ENCODE results near the gene GLI3. TPM values are rescaled to one million over a fixed set of nuclear protein-coding genes. Genes with fewer than 3 reads are reported as not detected.

Gene GLI3
- total and polyA plus RNA-seq, 2 of the 8 experiments (the other 6 are each of a cell fraction or from before 2014, with no cell fraction given): 8.0 to 31.1 TPM

GRCh38 chr7:41965951-41966505 lies 271.0 kb downstream of the GLI3 start:
- Histone ChIP-seq H4K91ac (replicated peaks; ENCODE audit: insufficient read length, low read length) (no peak overlapping the region), H3K79me2 (ENCODE audit: control insufficient read depth in 1 of 2, insufficient read depth in 2 of 2, low read length in 2 of 2) (no peaks in the 10 kb centered on the region), H2BK120ac (replicated peaks; ENCODE audit: low read depth, low read length) (no peak overlapping the region), H3K18ac (ENCODE audit: extremely low read depth, low read length) (no peak overlapping the region), H2BK15ac (ENCODE audit: low read length) (no peak overlapping the region), H3K9me3 (ENCODE audit: insufficient read depth in 2 of 2, low read depth in 1 of 2, low read length in 1 of 2) (no peaks in the 10 kb centered on the region), H3K4ac (replicated peaks; ENCODE audit: insufficient read length, low read depth, low read length) (no peak overlapping the region), H4K5ac (ENCODE audit: insufficient read length, low read depth, low read length) (no peak overlapping the region), H3K36me3 (ENCODE audit: control insufficient read depth in 2 of 4, insufficient read depth in 4 of 4, low read length in 3 of 4) (peaks cover 8 to 17% (median 12%) of the 10 kb centered on the region in 4 experiments; a peak in 5 of 8 replicates), H3K23me2 (ENCODE audit: low read depth, low read length) (no peaks in the 10 kb centered on the region), H3K9ac (replicated peaks in 1 of 4; ENCODE audit: extremely low read depth in 1 of 4, low read depth in 3 of 4, low read length in 3 of 4) (no peak overlapping the region), H3K23ac (ENCODE audit: insufficient read length) (no peak overlapping the region), H4K8ac (ENCODE audit: extremely low read depth, insufficient read depth, low read length) (no peak overlapping the region), H3K4me2 (ENCODE audit: insufficient read depth in 1 of 2, low read depth in 2 of 2, low read length in 2 of 2) (no peak overlapping the region), H3K79me1 (ENCODE audit: low read depth, low read length) (no peaks in the 10 kb centered on the region), H3K4me3 (ENCODE audit: extremely low read depth in 1 of 4, insufficient read depth in 2 of 4, low read depth in 3 of 4, low read length in 4 of 4) (no peak overlapping the region), H2AK5ac (ENCODE audit: low read depth, low read length) (no peak overlapping the region), H2BK12ac (ENCODE audit: low read depth, low read length) (no peak overlapping the region), H2AFZ (ENCODE audit: low read length) (no peak overlapping the region), H2BK20ac (ENCODE audit: low read length) (no peak overlapping the region), H4K20me1 (replicated peaks in 1 of 2; ENCODE audit: control insufficient read depth in 1 of 2, insufficient read depth in 2 of 2, low read length in 2 of 2) (peaks cover 0 to 2% of the 10 kb centered on the region in 2 experiments), H3K27ac (ENCODE audit: low read depth, low read length) (no peak overlapping the region), H3K4me1 (replicated peaks in 1 of 4; ENCODE audit: control insufficient read depth in 3 of 4, insufficient read depth in 4 of 4, low read length in 3 of 4) (no peaks in the 10 kb centered on the region), H3K56ac (replicated peaks; ENCODE audit: insufficient read length, low read depth, low read length) (no peak overlapping the region), H3K27me3 (replicated peaks in 1 of 4; ENCODE audit: control insufficient read depth in 3 of 4, extremely low read depth in 1 of 4, insufficient read depth in 3 of 4, low read length in 3 of 4) (no peaks in the 10 kb centered on the region), H2BK5ac (ENCODE audit: low read depth, low read length) (no peak overlapping the region), H3K14ac (ENCODE audit: insufficient read length) (no peak overlapping the region)
- ChIA-PET CTCF (ENCODE audit: partially characterized antibody) (interaction anchor here (0.6 to 6.5 kb wide), 3 partner anchors 12 to 87 kb away, joined by 3 to 85 read pairs (median 4); no protein-coding TSS in a partner anchor), POLR2A (ENCODE audit: partially characterized antibody) (no interaction called here)
- 93% methylated on average over 55 of the region's 62 CpGs; no CpG with 5 or more reads in 1 of the 2 experiments for WGBS, 2 experiments (ENCODE audit: extremely low coverage in 1 of 2, insufficient coverage in 1 of 2, insufficient read length in 1 of 2, insufficient replicate concordance in 2 of 2, low coverage in 1 of 2, low lambda C conversion rate in 2 of 2, missing lambda C conversion rate in 1 of 2)
- FAIRE-seq (no peak), DNase-seq (ENCODE audit: low read depth in 1 of 2, low spot score in 2 of 2) (no peak)
- TF ChIP-seq FOSL1 (IDR thresholded peaks at IDR 0.05; ENCODE audit: insufficient read depth, low read depth, low read length) (no peak), TAF7 (optimal IDR thresholded peaks at IDR 0.05; ENCODE audit: borderline replicate concordance, low read depth, low read length) (no peak), RFX5 (IDR thresholded peaks at IDR 0.05; ENCODE audit: borderline replicate concordance, low read depth, low read length) (no peak), MAFK (IDR thresholded peaks at IDR 0.05; ENCODE audit: low read depth, low read length) (no peak), JUND (IDR thresholded peaks at IDR 0.05; ENCODE audit: low read length) (no peak), SRF (IDR thresholded peaks at IDR 0.05; ENCODE audit: low read depth, low read length) (no peak), NRF1 (IDR thresholded peaks at IDR 0.05; ENCODE audit: low read depth, low read length) (no peak), CHD1 (IDR thresholded peaks at IDR 0.05; ENCODE audit: low read depth, low read length) (no peak), CREB1 (IDR thresholded peaks at IDR 0.05) (no peak), SIX5 (IDR thresholded peaks at IDR 0.05; ENCODE audit: low read depth, low read length) (no peak), TEAD4 (IDR thresholded peaks at IDR 0.05; ENCODE audit: low read depth, low read length) (no peak), TCF12 (IDR thresholded peaks at IDR 0.05; ENCODE audit: low read depth, low read length) (no peak), ZNF274 (IDR thresholded peaks at IDR 0.05; ENCODE audit: borderline replicate concordance, extremely low read depth, low read length) (no peak), POLR2AphosphoS5 (IDR thresholded peaks at IDR 0.05; ENCODE audit: low read depth, low read length) (no peak), CBX8 (IDR thresholded peaks at IDR 0.05; ENCODE audit: borderline replicate concordance, low read depth, low read length) (no peak), CHD2 (IDR thresholded peaks at IDR 0.05; ENCODE audit: low read length) (no peak)
